ENCODE data around the gene CSNK1E.

DNA sequence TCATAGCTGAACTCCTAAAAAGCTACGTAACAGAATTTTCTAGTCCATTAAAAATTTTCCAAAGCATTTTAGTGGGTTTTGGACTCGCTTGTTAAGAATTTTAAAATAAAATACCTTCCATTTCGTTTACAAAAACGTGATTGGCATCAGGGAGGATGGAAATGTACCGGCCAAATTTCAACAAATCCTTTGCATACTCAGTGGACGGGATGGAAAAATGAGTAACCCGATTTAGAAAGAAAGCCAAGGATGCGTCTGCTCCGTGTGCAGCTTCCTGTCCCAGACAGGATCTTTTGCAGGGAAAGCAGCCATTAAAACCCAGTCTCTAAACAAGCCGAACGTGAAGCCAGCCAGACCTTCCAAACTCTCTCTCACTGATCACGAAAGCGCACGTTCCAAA, 60.1 kb downstream of the CSNK1E start:
- TF ChIP-seq, protein P1, sequence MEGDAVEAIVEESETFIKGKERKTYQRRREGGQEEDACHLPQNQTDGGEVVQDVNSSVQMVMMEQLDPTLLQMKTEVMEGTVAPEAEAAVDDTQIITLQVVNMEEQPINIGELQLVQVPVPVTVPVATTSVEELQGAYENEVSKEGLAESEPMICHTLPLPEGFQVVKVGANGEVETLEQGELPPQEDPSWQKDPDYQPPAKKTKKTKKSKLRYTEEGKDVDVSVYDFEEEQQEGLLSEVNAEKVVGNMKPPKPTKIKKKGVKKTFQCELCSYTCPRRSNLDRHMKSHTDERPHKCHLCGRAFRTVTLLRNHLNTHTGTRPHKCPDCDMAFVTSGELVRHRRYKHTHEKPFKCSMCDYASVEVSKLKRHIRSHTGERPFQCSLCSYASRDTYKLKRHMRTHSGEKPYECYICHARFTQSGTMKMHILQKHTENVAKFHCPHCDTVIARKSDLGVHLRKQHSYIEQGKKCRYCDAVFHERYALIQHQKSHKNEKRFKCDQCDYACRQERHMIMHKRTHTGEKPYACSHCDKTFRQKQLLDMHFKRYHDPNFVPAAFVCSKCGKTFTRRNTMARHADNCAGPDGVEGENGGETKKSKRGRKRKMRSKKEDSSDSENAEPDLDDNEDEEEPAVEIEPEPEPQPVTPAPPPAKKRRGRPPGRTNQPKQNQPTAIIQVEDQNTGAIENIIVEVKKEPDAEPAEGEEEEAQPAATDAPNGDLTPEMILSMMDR (IDR thresholded peaks at IDR 0.05; ENCODE audit: insufficient read depth, low read length, poor library complexity, severe bottlenecking) = no peak
- TF ChIP-seq EZH2phosphoT487 (conservative IDR thresholded peaks at IDR 0.05; ENCODE audit: low read length) = no peak
